Liver (tissue), 9 donors: Measurements from ENCODE around the gene FOXD2. TPM values are rescaled to one million over a fixed set of nuclear protein-coding genes. Genes with fewer than 3 reads are reported as not detected.

Source experiments
- DNase-seq: peaks from one replicate; pipeline ENCODE4 v3.0.0-alpha.2; 2017; ENCODE audit warnings: low spot score
- H3K27ac ChIP-seq, 2 donors: one replicate each; pipeline ENCODE4 v1.7.0; 2013; ENCODE audit warnings: inconsistent platforms in 2 of 2, low read length in 2 of 2, control low read depth in 1 of 2, low read depth in 1 of 2, mild to moderate bottlenecking in 1 of 2
- H3K27me3 ChIP-seq, 4 donors: one replicate each; pipeline versions ENCODE4 v1.6.1 to v1.7.0; 2013; ENCODE audit warnings: low read length in 3 of 4, inconsistent platforms in 1 of 4, mild to moderate bottlenecking in 1 of 4, moderate library complexity in 1 of 4; ENCODE audit not compliant: control insufficient read depth in 4 of 4, insufficient read depth in 4 of 4
- H3K36me3 ChIP-seq, 4 donors: one replicate each; pipeline versions ENCODE4 v1.6.1 to v1.7.0; 2013; ENCODE audit warnings: low read length in 3 of 4, mild to moderate bottlenecking in 3 of 4, low read depth in 1 of 4, moderate library complexity in 1 of 4; ENCODE audit not compliant: control insufficient read depth in 4 of 4, insufficient read depth in 3 of 4
- H3K4me1 ChIP-seq, 4 donors: one replicate each; pipeline versions ENCODE4 v1.6.1 to v1.7.0; 2013; ENCODE audit warnings: low read length in 3 of 4, mild to moderate bottlenecking in 3 of 4, moderate library complexity in 1 of 4; ENCODE audit not compliant: control insufficient read depth in 4 of 4, insufficient read depth in 4 of 4
- H3K4me3 ChIP-seq, 3 donors: one replicate each; pipeline versions ENCODE4 v1.6.1 to v1.7.0; 2013; ENCODE audit warnings: low read length in 3 of 3, control low read depth in 1 of 3, low read depth in 1 of 3, mild to moderate bottlenecking in 1 of 3
- H3K9ac ChIP-seq, 2 donors: one replicate each; pipeline ENCODE4 v1.7.0; 2013; ENCODE audit warnings: low read length in 2 of 2, mild to moderate bottlenecking in 2 of 2, moderate library complexity in 2 of 2, control low read depth in 1 of 2, low read depth in 1 of 2
- H3K9me3 ChIP-seq, 4 donors: one replicate each; pipeline versions ENCODE4 v1.6.1 to v1.7.0; 2013; ENCODE audit warnings: low read length in 3 of 4; ENCODE audit not compliant: control insufficient read depth in 4 of 4
- ATF3 ChIP-seq: IDR thresholded peaks from 2 replicates; pipeline ENCODE4 v1.6.1; 2016; ENCODE audit warnings: antibody characterized with exemption
- CTCF ChIP-seq: fragments of 150-350 bp; IDR thresholded peaks from 2 replicates; pipeline ENCODE4 v1.5.1; 2017; ENCODE audit warnings: improper control_type of control experiment, low read depth, low read length; ENCODE audit not compliant: missing input control
- EGR1 ChIP-seq, 2 donors: IDR thresholded peaks; 2 replicates each; pipeline ENCODE4 v1.6.1; 2016 to 2018; ENCODE audit warnings: antibody characterized with exemption in 2 of 2, low read depth in 2 of 2
- FOXA1 ChIP-seq: IDR thresholded peaks from 2 replicates; pipeline ENCODE4 v1.6.1; 2016; ENCODE audit warnings: antibody characterized with exemption
- FOXA2 ChIP-seq: IDR thresholded peaks from 2 replicates; pipeline ENCODE4 v1.6.1; 2016; ENCODE audit warnings: antibody characterized with exemption
- GABPA ChIP-seq, 2 donors: IDR thresholded peaks in 1 of 2; conservative IDR thresholded peaks in 1 of 2; 2 replicates each; pipeline ENCODE4 v1.6.1; 2016; ENCODE audit warnings: antibody characterized with exemption in 2 of 2, mild to moderate bottlenecking in 1 of 2, moderate library complexity in 1 of 2
- HNF4A ChIP-seq, 2 donors: conservative IDR thresholded peaks; 2 replicates each; pipeline ENCODE4 v1.6.1; 2016; ENCODE audit warnings: antibody characterized with exemption in 2 of 2, mild to moderate bottlenecking in 2 of 2
- HNF4G ChIP-seq: IDR thresholded peaks from 2 replicates; pipeline ENCODE4 v1.6.1; 2016; ENCODE audit warnings: antibody characterized with exemption
- JUND ChIP-seq, 2 donors: IDR thresholded peaks; 2 replicates each; pipeline ENCODE4 v1.6.1; 2016; ENCODE audit warnings: antibody characterized with exemption in 2 of 2
- MAX ChIP-seq: IDR thresholded peaks from 2 replicates; pipeline ENCODE4 v1.6.1; 2016; ENCODE audit warnings: antibody characterized with exemption
- NR2F2 ChIP-seq: IDR thresholded peaks from 2 replicates; pipeline ENCODE4 v1.6.1; 2016; ENCODE audit warnings: antibody characterized with exemption
- RAD21 ChIP-seq, 2 donors: IDR thresholded peaks; 2 replicates each; pipeline ENCODE4 v1.6.1; 2016; ENCODE audit warnings: antibody characterized with exemption in 2 of 2, mild to moderate bottlenecking in 2 of 2
- REST ChIP-seq: IDR thresholded peaks from 2 replicates; pipeline ENCODE4 v1.6.1; 2016; ENCODE audit warnings: antibody characterized with exemption, mild to moderate bottlenecking
- RXRA ChIP-seq, 2 donors: IDR thresholded peaks; 2 replicates each; pipeline ENCODE4 v1.6.1; 2017 to 2018; ENCODE audit warnings: antibody characterized with exemption in 2 of 2, mild to moderate bottlenecking in 1 of 2
- SP1 ChIP-seq: IDR thresholded peaks from 2 replicates; pipeline ENCODE4 v1.6.1; 2018; ENCODE audit warnings: antibody characterized with exemption, mild to moderate bottlenecking
- TAF1 ChIP-seq: conservative IDR thresholded peaks from 2 replicates; pipeline ENCODE4 v1.6.1; 2016; ENCODE audit warnings: antibody characterized with exemption, mild to moderate bottlenecking
- YY1 ChIP-seq: IDR thresholded peaks from 2 replicates; pipeline ENCODE4 v1.6.1; 2016; ENCODE audit warnings: antibody characterized with exemption, mild to moderate bottlenecking
- ZBTB33 ChIP-seq: IDR thresholded peaks from 2 replicates; pipeline ENCODE4 v1.6.1; 2016; ENCODE audit warnings: antibody characterized with exemption
- WGBS: extraction: QIAGEN DNeasy Blood & Tissue Kit; methylation state at CpG from one replicate; pipeline ENCODE4 v1.1.7; 2013; 5-methylcytosine and 5-hydroxymethylcytosine counted together
- polyA plus RNA-seq, 2 donors: library from polyadenylated mRNA; stranded (reverse) in 1 of 2; unstranded in 1 of 2; fragments of 200-250 nt in 1 of 2; fragments of >200 nt in 1 of 2; fragmentation: Nextera tagmentation in 1 of 2; extraction: Ambion mirVana in 1 of 2; gene quantifications; one replicate each; pipeline versions ENCODE4 v1.2.1 to v1.2.3, GENCODE V29; 2013 to 2015
- total RNA-seq, 2 donors: library from RNA; depleted of rRNA; stranded (reverse); fragments of >200 nt; gene quantifications; one replicate each; pipeline ENCODE4 v1.2.3, GENCODE V29; 2014
- donor health status: healthy.
- donor health status: healthy.
- donor health status: healthy.
- donor health status: healthy.
- donor health status: healthy.

Gene FOXD2
- total and polyA plus RNA-seq, 4 donors: 0.05 to 0.17 (median 0.08) TPM; not detected in 1

- 16% methylated on average over 25 of the region's 25 CpGs for WGBS
- no peak overlapping the region for H3K9ac ChIP-seq
These were observed 8.1 kb downstream of the FOXD2 start for GRCh38 chr1:47445823-47446550.

More at GRCh38 chr1:47445823-47446550, 8.1 kb downstream of the FOXD2 start:
- TF ChIP-seq JUND (IDR thresholded peaks at IDR 0.05) (no peak), TAF1 (no peak), EGR1 (IDR thresholded peaks at IDR 0.05; ENCODE audit: low read depth in 2 of 2) (no peak), FOXA2 (no peak), GABPA (IDR thresholded peaks at IDR 0.05 in 1 of 2, conservative IDR thresholded peaks at IDR 0.05 in 1 of 2) (no peak), HNF4A (conservative IDR thresholded peaks at IDR 0.05) (no peak), ZBTB33 (no peak), NR2F2 (no peak), RAD21 (IDR thresholded peaks at IDR 0.05) (no peak), REST (no peak), HNF4G (no peak), MAX (no peak), YY1 (no peak), FOXA1 (no peak), CTCF (no peak), SP1 (no peak), ATF3 (no peak), RXRA (IDR thresholded peaks at IDR 0.05) (no peak)
- Histone ChIP-seq H3K27ac (no peak overlapping the region), H3K4me1 (peaks cover 0 to 17% (median 9%) of the 10 kb centered on the region in 4 donors), H3K9me3 (peaks cover 0 to 11% (median 1%) of the 10 kb centered on the region in 4 donors), H3K36me3 (no peaks in the 10 kb centered on the region), H3K27me3 (peaks cover 0 to 39% (median 14%) of the 10 kb centered on the region in 4 donors), H3K4me3 (no peak overlapping the region)
- DNase-seq: no peak
